Endodermal cell (in vitro differentiated cells): ENCODE measurements around the gene USP24. TPM values are rescaled to one million over a fixed set of nuclear protein-coding genes. Genes with fewer than 3 reads are reported as not detected.

Experiments
- DNase-seq: peaks from one replicate; pipeline ENCODE4 v3.0.0-alpha.2; 2017
- H3K27ac ChIP-seq: 2 replicates; pipeline ENCODE4 v1.5.1; 2013; ENCODE audit warnings: mild to moderate bottlenecking, low read depth, low read length, moderate library complexity
- H3K27me3 ChIP-seq: 2 replicates; pipeline ENCODE4 v1.6.1; 2013; ENCODE audit warnings: mild to moderate bottlenecking, low read length, moderate library complexity; ENCODE audit not compliant: insufficient read depth, control insufficient read depth, poor library complexity, severe bottlenecking
- H3K36me3 ChIP-seq: 2 replicates; pipeline ENCODE4 v1.7.0; 2013; ENCODE audit warnings: mild to moderate bottlenecking, low read length, moderate library complexity; ENCODE audit not compliant: control insufficient read depth, insufficient read depth
- H3K4me1 ChIP-seq: one replicate; pipeline ENCODE4 v1.7.0; 2013; ENCODE audit warnings: low read length; ENCODE audit not compliant: control insufficient read depth, insufficient read depth
- H3K4me3 ChIP-seq: 2 replicates; pipeline ENCODE4 v1.5.1; 2013; ENCODE audit warnings: mild to moderate bottlenecking, low read length, moderate library complexity
- H3K9ac ChIP-seq: 2 replicates; pipeline ENCODE4 v1.6.1; 2013; ENCODE audit warnings: mild to moderate bottlenecking, low read length, moderate library complexity; ENCODE audit not compliant: poor library complexity, severe bottlenecking; ENCODE audit errors: extremely low read depth
- H3K9me3 ChIP-seq: 2 replicates; pipeline ENCODE4 v1.6.1; 2013; ENCODE audit warnings: mild to moderate bottlenecking, low read length, moderate library complexity; ENCODE audit not compliant: control insufficient read depth
- H3K27ac Mint-ChIP-seq: 2 replicates; pipeline ENCODE4 v1.8.0; 2020; ENCODE audit warnings: mixed read lengths
- H3K27me3 Mint-ChIP-seq: 2 replicates; pipeline ENCODE4 v1.8.0; 2021; ENCODE audit warnings: mild to moderate bottlenecking, mixed read lengths; ENCODE audit not compliant: insufficient read depth
- H3K36me3 Mint-ChIP-seq: 2 replicates; pipeline ENCODE4 v1.8.0; 2020; ENCODE audit warnings: low read depth, mixed read lengths
- H3K4me1 Mint-ChIP-seq: 2 replicates; pipeline ENCODE4 v1.8.0; 2020; ENCODE audit warnings: mixed read lengths
- H3K4me3 Mint-ChIP-seq: 2 replicates; pipeline ENCODE4 v1.8.0; 2020; ENCODE audit warnings: mild to moderate bottlenecking, moderate library complexity, mixed read lengths
- H3K9me3 Mint-ChIP-seq: 2 replicates; pipeline ENCODE4 v1.8.0; 2020; ENCODE audit warnings: mild to moderate bottlenecking, mixed read lengths
- CTCF ChIP-seq: fragments of 200-600 bp; sonication (generic); conservative IDR thresholded peaks from 2 replicates; pipeline ENCODE4 v1.5.0; 2021; ENCODE audit warnings: antibody characterized with exemption, mild to moderate bottlenecking
- WGBS, 2 experiments: methylation state at CpG; one replicate each; pipeline versions ENCODE4 v1.1.5 to v1.1.7; 2013; ENCODE audit warnings: missing lambda C conversion rate in 2 of 2, mixed read lengths in 1 of 2; ENCODE audit not compliant: insufficient coverage in 1 of 2, insufficient read length in 1 of 2; 5-methylcytosine and 5-hydroxymethylcytosine counted together
- total RNA-seq, 2 donors: library from RNA; stranded (reverse); fragmentation: NEBNext Ultra II Directional in 1 of 2; extraction: Animal tissue kit (Norgen Biotek cat#: 25700) in 1 of 2; gene quantifications; 2 replicates in 1 of 2; 3 replicates in 1 of 2; pipeline ENCODE4 v1.2.1, GENCODE V29; 2021

The USP24 gene
- total RNA-seq, 2 donors from 2014 or later: 68.2 to 71.5 TPM

DNA sequence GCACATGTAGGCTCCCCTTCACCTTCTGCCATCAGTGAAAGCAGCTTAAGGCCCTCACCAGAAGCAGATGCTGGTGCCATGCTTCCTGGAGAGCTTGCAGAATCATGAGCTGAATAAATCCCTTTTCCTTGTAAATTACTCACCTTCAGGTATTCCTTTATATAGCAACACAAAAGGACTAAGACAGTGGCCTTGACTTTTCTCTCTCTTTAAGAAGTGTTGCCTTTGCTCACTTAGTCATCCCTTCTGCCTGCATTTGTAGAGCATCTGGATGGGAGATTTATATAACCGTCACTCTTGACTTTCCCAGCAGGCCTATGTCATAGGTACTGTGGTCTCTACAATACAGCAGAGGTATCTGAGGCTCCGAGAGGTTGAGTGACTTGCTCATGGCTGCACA, 172.2 kb downstream of the USP24 start:
- Mint-ChIP-seq H3K27ac (no peak overlapping the region), H3K27me3 (peaks cover 44% of the 10 kb centered on the region), H3K4me3 (no peak overlapping the region), H3K9me3 (no peaks in the 10 kb centered on the region), H3K4me1 (peaks cover 32% of the 10 kb centered on the region), H3K36me3 (peaks cover 44% of the 10 kb centered on the region)
- Histone ChIP-seq H3K27ac (no peak overlapping the region), H3K36me3 (no peaks in the 10 kb centered on the region), H3K27me3 (peaks cover 33% of the 10 kb centered on the region), H3K4me3 (no peak overlapping the region), H3K9ac (no peak overlapping the region), H3K4me1 (peaks cover 10% of the 10 kb centered on the region), H3K9me3 (no peaks in the 10 kb centered on the region)
- TF ChIP-seq CTCF: no peak
- no peak for DNase-seq
- 89 to 100% methylated on average over 2 of the region's 2 CpGs for WGBS, 2 experiments

DNA sequence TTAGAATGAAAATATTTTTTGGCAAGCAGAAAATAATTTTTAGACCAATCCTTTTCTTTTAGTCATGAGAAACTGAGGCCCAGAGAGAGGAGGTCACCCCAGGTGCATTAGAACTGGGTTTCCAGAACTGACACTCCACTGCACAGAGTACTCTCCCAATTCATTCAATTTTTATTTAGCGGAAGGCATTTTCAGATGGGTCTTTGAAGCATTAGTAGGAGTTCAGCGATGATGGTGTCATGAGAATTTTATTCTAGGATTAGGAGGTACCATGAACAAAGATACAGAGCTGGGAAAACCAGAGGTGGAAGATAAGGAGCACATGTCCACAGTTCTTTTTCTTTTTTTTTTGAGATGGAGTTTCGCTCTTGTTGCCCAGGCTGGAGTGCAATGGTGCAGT, 173.6 kb downstream of the USP24 start:
- Histone ChIP-seq H3K36me3 (no peaks in the 10 kb centered on the region), H3K9me3 (no peaks in the 10 kb centered on the region), H3K4me1 (peaks cover 12% of the 10 kb centered on the region), H3K9ac (no peak overlapping the region), H3K4me3 (peak overlapping the region; percentile 72), H3K27me3 (peaks cover 40% of the 10 kb centered on the region), H3K27ac (no peak overlapping the region)
- H3K4me1 Mint-ChIP-seq: peaks cover 43% of the 10 kb centered on the region
- H3K4me3 Mint-ChIP-seq: peak overlapping the region; percentile 77
- peaks cover 35% of the 10 kb centered on the region for H3K36me3 Mint-ChIP-seq
- DNase-seq: no peak
- H3K27ac Mint-ChIP-seq: no peak overlapping the region
- no peaks in the 10 kb centered on the region for H3K9me3 Mint-ChIP-seq
- TF ChIP-seq CTCF: no peak
- 64 to 94% methylated on average over 2 to 3 of the region's 3 CpGs for WGBS, 2 experiments
- peaks cover 49% of the 10 kb centered on the region for H3K27me3 Mint-ChIP-seq

DNA sequence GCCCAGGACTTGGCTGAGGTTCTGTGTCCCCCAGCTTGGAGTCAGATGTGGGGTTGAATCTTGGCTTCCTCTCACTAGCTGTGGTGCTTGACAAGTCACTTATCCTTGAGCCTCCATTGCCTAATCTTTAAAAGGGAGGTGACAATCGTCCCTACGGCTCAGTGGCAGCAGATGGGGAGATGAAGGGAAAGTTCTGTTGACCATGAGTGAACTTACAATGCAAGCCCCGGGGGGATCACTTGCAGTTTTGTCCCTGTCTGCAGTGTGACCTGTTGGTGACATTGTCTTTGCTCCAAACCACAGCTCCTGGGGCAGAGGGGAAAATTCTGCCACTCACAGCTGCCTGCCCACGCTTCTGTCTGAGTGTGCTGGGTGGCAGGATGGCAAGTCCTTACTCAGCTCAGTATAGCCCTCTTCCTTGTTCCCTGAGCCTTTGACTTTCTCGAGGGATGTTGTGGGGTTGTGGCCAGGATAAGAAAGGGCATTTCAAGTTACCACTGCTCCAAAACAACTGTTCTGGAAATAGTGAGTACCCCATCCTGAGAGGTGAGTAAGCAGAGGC, 174.2 kb downstream of the USP24 start:
- Histone ChIP-seq H3K4me3 (peak overlapping the region; percentile 72), H3K9me3 (no peaks in the 10 kb centered on the region), H3K4me1 (peaks cover 17% of the 10 kb centered on the region), H3K27ac (no peak overlapping the region), H3K36me3 (no peaks in the 10 kb centered on the region), H3K27me3 (peaks cover 40% of the 10 kb centered on the region), H3K9ac (no peak overlapping the region)
- no peak overlapping the region for H3K27ac Mint-ChIP-seq
- no peaks in the 10 kb centered on the region for H3K9me3 Mint-ChIP-seq
- peak; percentile 66 for DNase-seq
- 70 to 88% methylated on average over 3 to 5 of the region's 5 CpGs for WGBS, 2 experiments
- peaks cover 33% of the 10 kb centered on the region for H3K36me3 Mint-ChIP-seq
- peaks cover 49% of the 10 kb centered on the region for H3K27me3 Mint-ChIP-seq
- peak overlapping the region; percentile 77 for H3K4me3 Mint-ChIP-seq
- TF ChIP-seq CTCF: no peak
- H3K4me1 Mint-ChIP-seq: peaks cover 47% of the 10 kb centered on the region
